ENCODE results near the gene OLFML1.
"Not testable (repeated sequence)": the region's sequence is repeated elsewhere in the genome, so short reads cannot be mapped to it uniquely, and the experiment has no call there.

Gene OLFML1

GRCh38 chr11:7513234-7514098 is 28.2 kb downstream of the OLFML1 start, which contains the start of gene PPFIBP2:
PPFIBP2 (plus strand) TSS chr11:7513999; CDS start chr11:7549476, 35,477 bp downstream.
- DNase-seq: peak; percentile 89

GRCh38 chr11:7514099-7514591 is 28.8 kb downstream of the OLFML1 start:
- DNase-seq: peak; percentile 59

GRCh38 chr11:7515447-7515886 is 30.2 kb downstream of the OLFML1 start:
- DNase-seq: no peak

- no peak for DNase-seq
These were observed 31.2 kb downstream of the OLFML1 start for GRCh38 chr11:7516475-7516874.

GRCh38 chr11:7517743-7518142 is 32.4 kb downstream of the OLFML1 start:
- not testable (repeated sequence) for DNase-seq

- no peak for DNase-seq
These were observed 33.7 kb downstream of the OLFML1 start for GRCh38 chr11:7518811-7519562.

- DNase-seq: no peak
These were observed 35.0 kb downstream of the OLFML1 start for GRCh38 chr11:7520011-7520942.

GRCh38 chr11:7520981-7521487 is 35.7 kb downstream of the OLFML1 start:
- no peak for DNase-seq

- no peak for DNase-seq
These were observed 36.8 kb downstream of the OLFML1 start for GRCh38 chr11:7522121-7522520.

GRCh38 chr11:7522546-7522945 is 37.2 kb downstream of the OLFML1 start:
- no peak for DNase-seq

- DNase-seq: no peak
These were observed 38.3 kb downstream of the OLFML1 start for GRCh38 chr11:7523416-7524210.

- no peak for DNase-seq
These were observed 39.3 kb downstream of the OLFML1 start for GRCh38 chr11:7524462-7525235.

- DNase-seq: no peak
These were observed 40.1 kb downstream of the OLFML1 start for GRCh38 chr11:7525424-7525823.

GRCh38 chr11:7527029-7527428 is 41.7 kb downstream of the OLFML1 start:
- DNase-seq: no peak

GRCh38 chr11:7528514-7529049 is 43.3 kb downstream of the OLFML1 start:
- no peak for DNase-seq

GRCh38 chr11:7530013-7530640 is 44.8 kb downstream of the OLFML1 start:
- DNase-seq: no peak

- DNase-seq: no peak
These were observed 45.7 kb downstream of the OLFML1 start for GRCh38 chr11:7531011-7531410.

- no peak for DNase-seq
These were observed 47.3 kb downstream of the OLFML1 start for GRCh38 chr11:7532405-7533145.
